ENCODE data around the gene KATNB1. TPM values are rescaled to one million over a fixed set of nuclear protein-coding genes. Genes with fewer than 3 reads are reported as not detected.

The KATNB1 gene
- total and polyA plus RNA-seq, 2 of the 8 experiments (the other 6 are each of a cell fraction or from before 2014, with no cell fraction given), result 50.2 to 60.4 TPM

GRCh38 chr16:57753448-57754353 is 18.1 kb downstream of the KATNB1 start (continued):
- no peak for TF ChIP-seq TEAD4 (IDR thresholded peaks at IDR 0.05; ENCODE audit: low read depth, low read length)
- TF ChIP-seq PHF8 (conservative IDR thresholded peaks at IDR 0.05; ENCODE audit: low read depth, low read length), result no peak
- no peak for TF ChIP-seq BRCA1 (IDR thresholded peaks at IDR 0.05; ENCODE audit: low read depth, low read length)
- TF ChIP-seq BCL11A (IDR thresholded peaks at IDR 0.05; ENCODE audit: low read depth in 2 of 2, low read length in 2 of 2), result no peak
- no peak for TF ChIP-seq SIN3A (conservative IDR thresholded peaks at IDR 0.05 in 1 of 2, IDR thresholded peaks at IDR 0.05 in 1 of 2; ENCODE audit: low read depth in 1 of 2, low read length in 2 of 2)
- TF ChIP-seq NRF1 (IDR thresholded peaks at IDR 0.05; ENCODE audit: low read depth, low read length), result no peak

Measured in H1 (cell line).